Lung (tissue), 12 donors: ENCODE data around the gene DEPP1. TPM values are rescaled to one million over a fixed set of nuclear protein-coding genes. Genes with fewer than 3 reads are reported as not detected.
A peak's percentile ranks its signal among the peaks of the same experiment; 100 is the strongest.

Source experiments
- ATAC-seq: fragments of 200-7000 bp; cut with Tn5 transposase; one replicate; pipeline ENCODE4 v1.9.1; 2020; ENCODE audit warnings: moderate number of reproducible peaks; ENCODE audit not compliant: insufficient read depth, low FRiP score
- DNase-seq, 3 donors: peaks; one replicate each; pipeline ENCODE4 v3.0.0-alpha.2; 2013 to 2017
- H3K27ac ChIP-seq, 2 donors: one replicate each; pipeline ENCODE4 v1.5.1; 2013; ENCODE audit warnings: mild to moderate bottlenecking in 2 of 2, moderate library complexity in 2 of 2, control low read depth in 1 of 2, inconsistent platforms in 1 of 2, low read depth in 1 of 2, low read length in 1 of 2
- H3K27me3 ChIP-seq, 3 donors: one replicate each; pipeline ENCODE4 v1.5.1; 2013; ENCODE audit warnings: low read length in 2 of 3; ENCODE audit not compliant: control insufficient read depth in 3 of 3, insufficient read depth in 3 of 3
- H3K36me3 ChIP-seq, 4 donors: one replicate each; pipeline ENCODE4 v1.5.1; 2013; ENCODE audit warnings: low read length in 4 of 4, mild to moderate bottlenecking in 1 of 4, moderate library complexity in 1 of 4; ENCODE audit not compliant: control insufficient read depth in 4 of 4, insufficient read depth in 4 of 4
- H3K4me1 ChIP-seq, 5 donors: one replicate each; pipeline ENCODE4 v1.5.1; 2013; ENCODE audit warnings: low read length in 5 of 5, mild to moderate bottlenecking in 2 of 5, moderate library complexity in 1 of 5; ENCODE audit not compliant: control insufficient read depth in 5 of 5, insufficient read depth in 5 of 5
- H3K4me3 ChIP-seq: one replicate; pipeline ENCODE4 v1.5.1; 2013; ENCODE audit warnings: mild to moderate bottlenecking, control low read depth, moderate library complexity
- H3K9ac ChIP-seq, 2 donors: one replicate each; pipeline ENCODE4 v1.5.1; 2013; ENCODE audit warnings: low read length in 2 of 2, control low read depth in 1 of 2; ENCODE audit not compliant: insufficient read depth in 1 of 2
- H3K9me3 ChIP-seq, 4 donors: one replicate each; pipeline ENCODE4 v1.5.1; 2013; ENCODE audit warnings: low read length in 3 of 4, mild to moderate bottlenecking in 1 of 4, moderate library complexity in 1 of 4; ENCODE audit not compliant: control insufficient read depth in 4 of 4, insufficient read depth in 3 of 4
- CTCF ChIP-seq: IDR thresholded peaks from 2 replicates; pipeline ENCODE4 v1.5.1; 2012; ENCODE audit warnings: mild to moderate bottlenecking; ENCODE audit errors: control extremely low read depth, extremely low read depth
- WGBS, 2 donors: extraction: QIAGEN DNeasy Blood & Tissue Kit; methylation state at CpG; one replicate each; pipeline ENCODE4 v1.1.7; 2013; 5-methylcytosine and 5-hydroxymethylcytosine counted together
- polyA plus RNA-seq, 2 donors: library from polyadenylated mRNA; stranded (reverse); fragments of 200-250 nt; gene quantifications; one replicate each; pipeline ENCODE4 v1.2.1, GENCODE V29; 2013
- total RNA-seq, 2 donors: library from RNA; depleted of rRNA in 1 of 2; stranded (reverse); fragments of >200 nt in 1 of 2; gene quantifications; one replicate each; pipeline ENCODE4 v1.2.1, GENCODE V29; 2014 to 2021
- donor health status: control.
- donor health status: control.
- donor health status: Bipolar disorder and iron deficiency.
- donor health status: healthy.
- donor health status: DM: yes; HTN: yes; CAD: no.

The DEPP1 gene
- total and polyA plus RNA-seq, 4 donors: 37.0 to 149 (median 70.1) TPM

- H3K36me3 ChIP-seq: peaks cover 0 to 6% (median 0%) of the 10 kb centered on the region in 4 donors
- DNase-seq (no peak), ATAC-seq (no peak)
- WGBS, 2 donors: 100% methylated on average over 1 of the region's 1 CpG
- H3K9me3 ChIP-seq: peaks cover 0 to 2% (median 0%) of the 10 kb centered on the region in 4 donors
- H3K27ac ChIP-seq: peak overlapping the region in 1 of 2 donors; percentile 99
- no peak for TF ChIP-seq CTCF
- peaks cover 15 to 34% (median 27%) of the 10 kb centered on the region in 5 donors for H3K4me1 ChIP-seq
- H3K9ac ChIP-seq: peak overlapping the region in 1 of 2 donors; percentile 34
- H3K4me3 ChIP-seq: no peak overlapping the region
- H3K27me3 ChIP-seq: no peaks in the 10 kb centered on the region
Observed at GRCh38 chr10:44965104-44965503, 13.5 kb downstream of the DEPP1 start.

GRCh38 chr10:44963772-44964633 is 14.6 kb downstream of the DEPP1 start:
- peaks cover 17 to 39% (median 27%) of the 10 kb centered on the region in 5 donors for H3K4me1 ChIP-seq
- no peaks in the 10 kb centered on the region for H3K27me3 ChIP-seq
- DNase-seq (peak; percentile 60 to 61 (median 60)), ATAC-seq (no peak)
- no peak for TF ChIP-seq CTCF
- no peaks in the 10 kb centered on the region for H3K36me3 ChIP-seq
- 54 to 71% methylated on average over 15 of the region's 15 CpGs for WGBS, 2 donors
- peak overlapping the region; percentile 85 to 99 for H3K27ac ChIP-seq
- H3K4me3 ChIP-seq: no peak overlapping the region
- H3K9ac ChIP-seq: no peak overlapping the region
- H3K9me3 ChIP-seq: peaks cover 0 to 2% (median 0%) of the 10 kb centered on the region in 4 donors

DNA sequence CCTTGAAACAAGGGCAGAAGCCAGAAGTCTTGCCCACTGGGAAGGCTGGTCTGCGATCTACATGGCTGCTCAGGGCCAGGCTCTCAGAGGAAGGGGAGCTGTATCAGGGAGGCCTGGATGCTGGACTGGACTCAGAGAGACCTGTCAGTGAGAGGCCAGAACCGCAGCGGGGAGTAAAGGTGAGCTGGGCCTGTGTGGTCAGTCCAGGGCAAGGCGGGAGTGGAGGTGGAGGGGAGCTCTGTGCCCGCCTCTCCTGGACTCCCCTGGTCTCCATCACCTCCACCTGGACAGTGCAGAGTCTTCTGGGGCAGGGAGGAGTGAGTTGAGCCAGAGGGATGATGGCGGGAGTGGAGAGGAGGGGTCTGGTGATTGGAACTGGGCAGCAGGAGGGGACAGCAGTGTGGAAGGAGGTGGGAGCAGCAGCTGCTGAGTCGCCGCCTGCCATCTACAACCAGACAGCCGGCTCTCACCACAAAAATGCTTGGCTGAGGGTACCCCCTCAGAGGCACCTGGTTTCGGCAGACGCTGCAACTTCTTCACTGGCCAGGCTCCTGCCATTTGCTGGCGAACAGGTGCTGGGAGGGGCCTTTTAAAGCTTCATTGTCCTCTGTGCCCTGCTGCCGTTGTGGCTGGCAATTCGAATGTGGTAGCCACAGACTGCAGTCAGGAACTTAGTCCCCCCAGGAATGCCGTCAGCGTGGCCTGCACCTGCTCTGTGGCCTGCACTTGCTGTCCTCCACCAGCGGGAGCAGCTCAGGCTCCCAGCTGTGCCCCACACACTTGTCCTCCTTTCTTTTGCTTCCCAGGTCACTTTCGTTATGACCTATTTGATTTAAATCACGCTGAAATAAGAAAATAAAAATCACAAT is 15.5 kb downstream of the DEPP1 start:
- H3K36me3 ChIP-seq: no peaks in the 10 kb centered on the region
- 72 to 75% methylated on average over 19 of the region's 19 CpGs for WGBS, 2 donors
- H3K27ac ChIP-seq: peak overlapping the region; percentile 57 to 99
- peak in 1 of 3 donors; percentile 45 for DNase-seq
- H3K4me1 ChIP-seq: peaks cover 9 to 33% (median 29%) of the 10 kb centered on the region in 5 donors
- H3K9me3 ChIP-seq: no peaks in the 10 kb centered on the region
- no peak for TF ChIP-seq CTCF
- no peak overlapping the region for H3K4me3 ChIP-seq
- H3K27me3 ChIP-seq: no peaks in the 10 kb centered on the region
- no peak overlapping the region for H3K9ac ChIP-seq
- no peak for ATAC-seq
